Measurements from ENCODE around the gene RYR2. TPM values are rescaled to one million over a fixed set of nuclear protein-coding genes. Genes with fewer than 3 reads are reported as not detected.
A peak's percentile ranks its signal among the peaks of the same experiment; 100 is the strongest.
"Not testable (repeated sequence)": the region's sequence is repeated elsewhere in the genome, so short reads cannot be mapped to it uniquely, and the experiment has no call there.

The RYR2 gene
- total RNA-seq, 1 donor from 2014 or later = 828 TPM

- DNase-seq; intact Hi-C loops (cut with micrococcal nuclease); ATAC-seq: not testable (repeated sequence)
These were observed 329.5 kb downstream of the RYR2 start for GRCh38 chr1:237371477-237371876.

GRCh38 chr1:237383791-237384190 lies 341.8 kb downstream of the RYR2 start:
- DNase-seq (no peak), ATAC-seq (no peak)
- intact Hi-C loops (cut with micrococcal nuclease) = no loop called here

- intact Hi-C loops (cut with micrococcal nuclease) = no loop called here
- peak; percentile 19 for ATAC-seq
These were observed 342.2 kb downstream of the RYR2 start for GRCh38 chr1:237384213-237384612.

GRCh38 chr1:237386362-237387143 lies 344.6 kb downstream of the RYR2 start:
- no peak for DNase-seq
- intact Hi-C loops (cut with micrococcal nuclease) = no loop called here

More at GRCh38 chr1:237384213-237384612, 342.2 kb downstream of the RYR2 start:
- no peak for DNase-seq

GRCh38 chr1:237387144-237387505 lies 345.1 kb downstream of the RYR2 start:
- DNase-seq = no peak
- no peak for ATAC-seq
- intact Hi-C loops (cut with micrococcal nuclease) = no loop called here

More at GRCh38 chr1:237386362-237387143, 344.6 kb downstream of the RYR2 start:
- ATAC-seq = no peak

GRCh38 chr1:237390823-237391222 lies 348.8 kb downstream of the RYR2 start:
- no peak for DNase-seq
- intact Hi-C loops (cut with micrococcal nuclease) = no loop called here
- ATAC-seq = no peak

GRCh38 chr1:237393632-237394031 lies 351.6 kb downstream of the RYR2 start:
- no peak for DNase-seq
- peak; percentile 4 for ATAC-seq
- intact Hi-C loops (cut with micrococcal nuclease) = no loop called here

GRCh38 chr1:237394281-237394680 lies 352.3 kb downstream of the RYR2 start:
- DNase-seq = no peak

GRCh38 chr1:237396426-237396825 lies 354.4 kb downstream of the RYR2 start:
- intact Hi-C loops (cut with micrococcal nuclease) = no loop called here
- ATAC-seq = no peak
- DNase-seq = no peak

More at GRCh38 chr1:237394281-237394680, 352.3 kb downstream of the RYR2 start:
- ATAC-seq = no peak
- intact Hi-C loops (cut with micrococcal nuclease) = no loop called here

GRCh38 chr1:237398751-237399150 lies 356.8 kb downstream of the RYR2 start:
- intact Hi-C loops (cut with micrococcal nuclease) = no loop called here
- ATAC-seq (no peak), DNase-seq (no peak)

- DNase-seq (no peak), ATAC-seq (no peak)
- intact Hi-C loops (cut with micrococcal nuclease) = no loop called here
These were observed 363.9 kb downstream of the RYR2 start for GRCh38 chr1:237405912-237406311.

- ATAC-seq = no peak
- DNase-seq = no peak
- intact Hi-C loops (cut with micrococcal nuclease) = no loop called here
These were observed 369.6 kb downstream of the RYR2 start for GRCh38 chr1:237411621-237412020.

GRCh38 chr1:237416924-237417655 lies 375.1 kb downstream of the RYR2 start:
- ATAC-seq (peak; percentile 24), DNase-seq (no peak)
- intact Hi-C loops (cut with micrococcal nuclease) = no loop called here

GRCh38 chr1:237428809-237429208 lies 386.8 kb downstream of the RYR2 start:
- intact Hi-C loops (cut with micrococcal nuclease) = no loop called here
- peak; percentile 39 for ATAC-seq
- no peak for DNase-seq

- ATAC-seq (peak; percentile 45), DNase-seq (no peak)
- intact Hi-C loops (cut with micrococcal nuclease) = no loop called here
These were observed 387.3 kb downstream of the RYR2 start for GRCh38 chr1:237429252-237429651.

GRCh38 chr1:237431448-237431847 lies 389.5 kb downstream of the RYR2 start:
- ATAC-seq (no peak), DNase-seq (no peak)
- intact Hi-C loops (cut with micrococcal nuclease) = no loop called here

GRCh38 chr1:237440346-237440745 lies 398.4 kb downstream of the RYR2 start:
- intact Hi-C loops (cut with micrococcal nuclease) = no loop called here
- DNase-seq (no peak), ATAC-seq (no peak)

- ATAC-seq (peak; percentile 14), DNase-seq (no peak)
- intact Hi-C loops (cut with micrococcal nuclease) = no loop called here
These were observed 402.3 kb downstream of the RYR2 start for GRCh38 chr1:237444120-237444790.

- DNase-seq (no peak), ATAC-seq (no peak)
- intact Hi-C loops (cut with micrococcal nuclease) = no loop called here
These were observed 406.1 kb downstream of the RYR2 start for GRCh38 chr1:237448042-237448441.

GRCh38 chr1:237457573-237457972 lies 415.6 kb downstream of the RYR2 start:
- intact Hi-C loops (cut with micrococcal nuclease) = no loop called here
- ATAC-seq = peak; percentile 11
- no peak for DNase-seq

Measured in left ventricle myocardium superior (tissue), 1 donor.